ENCODE measurements around the gene NAALADL2. TPM values are rescaled to one million over a fixed set of nuclear protein-coding genes. Genes with fewer than 3 reads are reported as not detected.

Gene NAALADL2
- total RNA-seq, 1 donor from 2014 or later, result 5.9 TPM

GRCh38 chr3:174936590-174936989, 77.5 kb downstream of the NAALADL2 start:
- no peaks in the 10 kb centered on the region for H3K27me3 ChIP-seq
- no peaks in the 10 kb centered on the region for H3K36me3 ChIP-seq
- no peak overlapping the region for H3K4me3 ChIP-seq
- no peak overlapping the region for H3K27ac ChIP-seq
- DNase-seq (ENCODE audit: low spot score in 2 of 2), result no peak
- H3K9me3 ChIP-seq, result peaks cover 0 to under 1% of the 10 kb centered on the region in 2 donors
- no peak for TF ChIP-seq CTCF (IDR thresholded peaks at IDR 0.05)
- intact Hi-C loops (cut with DNase I), result no loop called here
- no peaks in the 10 kb centered on the region for H3K4me1 ChIP-seq

GRCh38 chr3:174937478-174937877, 78.3 kb downstream of the NAALADL2 start:
- Histone ChIP-seq H3K9me3 (peaks cover 0 to 8% of the 10 kb centered on the region in 2 donors), H3K4me3 (no peak overlapping the region), H3K4me1 (no peaks in the 10 kb centered on the region), H3K27me3 (no peaks in the 10 kb centered on the region), H3K27ac (no peak overlapping the region), H3K36me3 (no peaks in the 10 kb centered on the region)
- intact Hi-C loops (cut with DNase I), result no loop called here
- TF ChIP-seq CTCF (IDR thresholded peaks at IDR 0.05), result no peak
- no peak for DNase-seq (ENCODE audit: low spot score in 2 of 2)

- H3K4me3 ChIP-seq, result no peak overlapping the region
- no peak for DNase-seq (ENCODE audit: low spot score in 2 of 2)
- H3K27me3 ChIP-seq, result no peaks in the 10 kb centered on the region
- no peak overlapping the region for H3K27ac ChIP-seq
- H3K9me3 ChIP-seq, result peaks cover 0 to 8% of the 10 kb centered on the region in 2 donors
- H3K4me1 ChIP-seq, result no peaks in the 10 kb centered on the region
- no peak for TF ChIP-seq CTCF (IDR thresholded peaks at IDR 0.05)
- intact Hi-C loops (cut with DNase I), result no loop called here
- no peaks in the 10 kb centered on the region for H3K36me3 ChIP-seq
Measured at GRCh38 chr3:174938102-174938501, 79.0 kb downstream of the NAALADL2 start.

GRCh38 chr3:174940151-174940550, 81.0 kb downstream of the NAALADL2 start:
- Histone ChIP-seq H3K9me3 (peaks cover 0 to 8% of the 10 kb centered on the region in 2 donors), H3K4me1 (no peaks in the 10 kb centered on the region), H3K27me3 (no peaks in the 10 kb centered on the region), H3K4me3 (no peak overlapping the region), H3K36me3 (no peaks in the 10 kb centered on the region), H3K27ac (no peak overlapping the region)
- no peak for TF ChIP-seq CTCF (IDR thresholded peaks at IDR 0.05)
- no peak for DNase-seq (ENCODE audit: low spot score in 2 of 2)
- intact Hi-C loops (cut with DNase I), result loop anchor here (10.0 kb wide), 1 partner anchor 265 kb away; no protein-coding TSS in a partner anchor

- Histone ChIP-seq H3K27ac (peak overlapping the region in 1 of 2 donors; percentile 41), H3K9me3 (peaks cover 0 to 8% of the 10 kb centered on the region in 2 donors), H3K4me3 (no peak overlapping the region), H3K4me1 (peaks cover 3 to 5% of the 10 kb centered on the region in 2 donors), H3K36me3 (no peaks in the 10 kb centered on the region), H3K27me3 (no peaks in the 10 kb centered on the region)
- intact Hi-C loops (cut with DNase I), result loop anchor here (10.0 kb wide), 1 partner anchor 260 kb away; no protein-coding TSS in a partner anchor
- no peak for DNase-seq (ENCODE audit: low spot score in 2 of 2)
- no peak for TF ChIP-seq CTCF (IDR thresholded peaks at IDR 0.05)
Measured at GRCh38 chr3:174945276-174945675, 86.1 kb downstream of the NAALADL2 start.

- H3K36me3 ChIP-seq, result no peaks in the 10 kb centered on the region
Measured at GRCh38 chr3:174945951-174946350, 86.8 kb downstream of the NAALADL2 start.

More at GRCh38 chr3:174945951-174946350, 86.8 kb downstream of the NAALADL2 start:
- Histone ChIP-seq H3K9me3 (peaks cover 0 to 8% of the 10 kb centered on the region in 2 donors), H3K27me3 (no peaks in the 10 kb centered on the region), H3K4me3 (no peak overlapping the region), H3K4me1 (peaks cover 5 to 7% of the 10 kb centered on the region in 2 donors), H3K27ac (peak overlapping the region in 1 of 2 donors; percentile 41)
- intact Hi-C loops (cut with DNase I), result loop anchor here (10.0 kb wide), 1 partner anchor 259 kb away; no protein-coding TSS in a partner anchor
- DNase-seq (ENCODE audit: low spot score in 2 of 2), result no peak
- no peak for TF ChIP-seq CTCF (IDR thresholded peaks at IDR 0.05)
